GM06990 (cell line): ENCODE results near the gene TAOK3.

Source experiments
- DNase-seq: peaks from one replicate; pipeline ENCODE4 v3.0.0-alpha.2; 2011; ENCODE audit not compliant: insufficient read length; ENCODE audit errors: extremely low read depth
- H3K27me3 ChIP-seq: replicated peaks from 2 replicates; pipeline ENCODE4 v1.6.0; 2011; ENCODE audit warnings: low read length; ENCODE audit not compliant: control insufficient read depth, insufficient read depth
- H3K36me3 ChIP-seq: 2 replicates; pipeline ENCODE4 v1.5.1; 2011; ENCODE audit warnings: low read length; ENCODE audit not compliant: control insufficient read depth, insufficient read depth
- H3K4me3 ChIP-seq: replicated peaks from 2 replicates; pipeline ENCODE4 v1.5.1; 2011; ENCODE audit warnings: low read depth, mild to moderate bottlenecking, control low read depth, low read length
- TF ChIP-seq, protein P1 (sequence below): IDR thresholded peaks from 2 replicates; pipeline ENCODE4 v1.5.1; 2011; ENCODE audit warnings: low read length, control low read depth, mild to moderate bottlenecking, inconsistent platforms; ENCODE audit not compliant: insufficient read depth, poor library complexity, severe bottlenecking

TAOK3 gene

DNA sequence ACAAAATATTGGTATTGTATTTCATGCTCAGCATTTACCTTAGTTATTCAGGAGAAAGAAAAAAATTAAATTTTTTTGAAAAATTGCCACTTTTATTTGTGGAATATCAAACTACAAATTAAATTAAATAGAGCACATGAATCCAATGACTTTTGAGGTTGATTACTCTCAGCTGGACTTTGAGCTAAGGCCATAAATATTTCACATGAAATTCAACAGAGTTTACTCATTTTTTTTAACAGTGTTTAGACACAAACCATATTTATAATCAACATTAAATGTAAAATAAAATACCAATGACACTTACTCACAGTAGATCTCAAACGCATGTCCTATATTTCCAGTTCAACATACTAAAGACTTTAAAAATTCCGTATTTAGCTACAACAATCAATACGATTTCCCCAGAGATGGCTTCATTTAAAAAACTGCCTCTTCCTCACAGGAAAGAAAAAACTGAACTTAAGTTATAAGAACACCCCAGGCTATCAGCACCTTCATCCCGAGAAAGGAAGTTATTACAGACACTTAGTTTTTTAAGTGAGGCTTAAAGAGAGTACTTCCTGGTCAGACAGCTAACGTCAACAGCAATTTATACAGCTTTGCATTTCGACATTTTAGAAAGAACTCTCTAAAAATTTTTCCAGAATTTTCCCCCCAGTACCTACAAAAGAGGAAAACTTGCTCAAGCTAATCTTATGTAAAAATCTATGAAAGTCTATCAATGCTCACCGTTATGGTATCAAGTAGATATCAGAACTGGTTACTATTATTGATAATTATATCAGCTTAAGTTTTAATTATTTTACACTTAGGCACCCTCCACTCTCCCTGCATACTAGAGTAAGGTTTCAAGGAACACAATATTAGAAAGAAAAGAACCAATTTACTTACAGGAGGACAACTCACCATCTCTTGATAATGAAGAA is 13.8 kb downstream of the TAOK3 start:
- TF ChIP-seq, protein P1, sequence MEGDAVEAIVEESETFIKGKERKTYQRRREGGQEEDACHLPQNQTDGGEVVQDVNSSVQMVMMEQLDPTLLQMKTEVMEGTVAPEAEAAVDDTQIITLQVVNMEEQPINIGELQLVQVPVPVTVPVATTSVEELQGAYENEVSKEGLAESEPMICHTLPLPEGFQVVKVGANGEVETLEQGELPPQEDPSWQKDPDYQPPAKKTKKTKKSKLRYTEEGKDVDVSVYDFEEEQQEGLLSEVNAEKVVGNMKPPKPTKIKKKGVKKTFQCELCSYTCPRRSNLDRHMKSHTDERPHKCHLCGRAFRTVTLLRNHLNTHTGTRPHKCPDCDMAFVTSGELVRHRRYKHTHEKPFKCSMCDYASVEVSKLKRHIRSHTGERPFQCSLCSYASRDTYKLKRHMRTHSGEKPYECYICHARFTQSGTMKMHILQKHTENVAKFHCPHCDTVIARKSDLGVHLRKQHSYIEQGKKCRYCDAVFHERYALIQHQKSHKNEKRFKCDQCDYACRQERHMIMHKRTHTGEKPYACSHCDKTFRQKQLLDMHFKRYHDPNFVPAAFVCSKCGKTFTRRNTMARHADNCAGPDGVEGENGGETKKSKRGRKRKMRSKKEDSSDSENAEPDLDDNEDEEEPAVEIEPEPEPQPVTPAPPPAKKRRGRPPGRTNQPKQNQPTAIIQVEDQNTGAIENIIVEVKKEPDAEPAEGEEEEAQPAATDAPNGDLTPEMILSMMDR: no peak
- no peak for DNase-seq
- Histone ChIP-seq H3K4me3 (peak overlapping the region; percentile 72), H3K36me3 (no peaks in the 10 kb centered on the region), H3K27me3 (no peaks in the 10 kb centered on the region)

DNA sequence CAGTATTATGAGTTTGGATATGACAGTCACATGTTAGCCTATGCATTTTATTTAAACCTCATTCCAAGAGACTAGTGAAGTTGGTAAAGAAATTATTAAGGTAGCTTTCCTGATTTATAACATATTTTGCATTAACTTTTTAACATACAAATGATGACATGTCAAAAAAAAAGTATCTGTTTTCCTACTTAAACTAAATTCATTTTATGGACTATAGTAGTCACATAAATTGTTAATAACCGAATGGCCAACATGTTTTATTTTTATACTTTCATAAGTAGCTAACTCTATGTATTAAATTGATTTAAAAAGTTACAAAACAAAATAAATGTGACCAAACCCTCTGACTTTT is 14.7 kb downstream of the TAOK3 start:
- TF ChIP-seq, protein P1: no peak
- Histone ChIP-seq H3K27me3 (no peaks in the 10 kb centered on the region), H3K4me3 (peak overlapping the region; percentile 72), H3K36me3 (no peaks in the 10 kb centered on the region)
- no peak for DNase-seq

- DNase-seq: peak; percentile 62
- TF ChIP-seq, protein P1: peak; percentile 29
- Histone ChIP-seq H3K27me3 (no peaks in the 10 kb centered on the region), H3K36me3 (no peaks in the 10 kb centered on the region), H3K4me3 (peak overlapping the region; percentile 72)
Observed at GRCh38 chr12:118357257-118358007, 15.3 kb downstream of the TAOK3 start.

GRCh38 chr12:118356809-118357256 is 15.9 kb downstream of the TAOK3 start:
- peak; percentile 39 for DNase-seq
- no peaks in the 10 kb centered on the region for H3K36me3 ChIP-seq
- H3K27me3 ChIP-seq: no peaks in the 10 kb centered on the region
- peak overlapping the region; percentile 72 for H3K4me3 ChIP-seq
- TF ChIP-seq, protein P1: no peak

GRCh38 chr12:118355843-118356242 is 16.9 kb downstream of the TAOK3 start:
- H3K36me3 ChIP-seq: no peaks in the 10 kb centered on the region
- no peak for DNase-seq
- H3K4me3 ChIP-seq: no peak overlapping the region
- TF ChIP-seq, protein P1: no peak
- no peaks in the 10 kb centered on the region for H3K27me3 ChIP-seq
